ENCODE data around the gene RAB28.

Gene RAB28

GRCh38 chr4:13484122-13484748 lies at the start of gene RAB28:
TSS of gene RAB28 (minus strand) at chr4:13484340.
- peak; percentile 82 to 88 for DNase-seq (ENCODE audit: low read depth in 1 of 2, low spot score in 1 of 2)

GRCh38 chr4:13531625-13531998 lies 47.5 kb upstream of the RAB28 start:
- no peak for DNase-seq (ENCODE audit: low read depth in 1 of 2, low spot score in 1 of 2)

DNA sequence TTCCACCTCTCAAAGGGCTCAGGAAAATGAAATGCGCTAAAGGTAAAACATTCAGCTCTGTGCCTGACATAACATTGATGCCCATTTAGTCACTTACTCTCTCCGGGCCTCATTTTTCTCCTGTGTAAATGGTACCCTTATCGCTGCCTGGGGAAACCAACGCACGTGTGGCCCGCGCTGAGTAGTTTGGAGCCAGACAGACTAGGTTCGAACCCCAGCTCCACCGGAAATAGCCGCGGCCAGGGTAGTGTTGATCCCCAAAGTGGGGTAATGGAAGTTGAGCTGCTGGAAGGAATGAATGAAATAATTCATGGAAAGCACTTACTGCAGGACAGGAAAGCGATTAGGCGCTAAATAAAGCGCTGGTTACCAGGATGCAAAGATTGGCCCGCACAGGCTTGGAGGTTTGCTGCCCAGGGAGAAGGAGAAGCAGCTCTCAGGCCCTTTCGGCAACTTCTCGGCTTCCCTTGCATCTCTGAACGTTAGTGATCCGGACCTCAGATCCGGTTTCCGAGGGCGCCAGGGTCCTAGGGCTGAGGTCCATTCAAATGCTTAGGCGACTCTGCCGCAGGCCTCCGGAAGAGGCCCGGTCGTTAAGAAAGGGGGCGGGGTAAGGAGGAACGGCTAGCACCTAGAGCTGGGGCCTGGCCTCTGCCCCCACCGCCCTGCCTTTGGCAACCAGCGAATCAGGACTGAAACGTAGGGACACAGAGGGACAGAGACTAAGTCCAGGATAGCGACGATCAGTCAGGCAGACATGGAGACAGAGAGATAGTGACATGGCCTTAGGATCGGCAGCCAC lies 46.9 kb upstream of the RAB28 start:
- no peak for DNase-seq (ENCODE audit: low read depth in 1 of 2, low spot score in 1 of 2)

GRCh38 chr4:13529128-13529919 lies 45.2 kb upstream of the RAB28 start:
- no peak for DNase-seq (ENCODE audit: low read depth in 1 of 2, low spot score in 1 of 2)

- no peak for DNase-seq (ENCODE audit: low read depth in 1 of 2, low spot score in 1 of 2)
These were observed 44.6 kb upstream of the RAB28 start for GRCh38 chr4:13528821-13529127.

- DNase-seq (ENCODE audit: low read depth in 1 of 2, low spot score in 1 of 2) = no peak
These were observed 44.1 kb upstream of the RAB28 start for GRCh38 chr4:13527981-13528820.

DNA sequence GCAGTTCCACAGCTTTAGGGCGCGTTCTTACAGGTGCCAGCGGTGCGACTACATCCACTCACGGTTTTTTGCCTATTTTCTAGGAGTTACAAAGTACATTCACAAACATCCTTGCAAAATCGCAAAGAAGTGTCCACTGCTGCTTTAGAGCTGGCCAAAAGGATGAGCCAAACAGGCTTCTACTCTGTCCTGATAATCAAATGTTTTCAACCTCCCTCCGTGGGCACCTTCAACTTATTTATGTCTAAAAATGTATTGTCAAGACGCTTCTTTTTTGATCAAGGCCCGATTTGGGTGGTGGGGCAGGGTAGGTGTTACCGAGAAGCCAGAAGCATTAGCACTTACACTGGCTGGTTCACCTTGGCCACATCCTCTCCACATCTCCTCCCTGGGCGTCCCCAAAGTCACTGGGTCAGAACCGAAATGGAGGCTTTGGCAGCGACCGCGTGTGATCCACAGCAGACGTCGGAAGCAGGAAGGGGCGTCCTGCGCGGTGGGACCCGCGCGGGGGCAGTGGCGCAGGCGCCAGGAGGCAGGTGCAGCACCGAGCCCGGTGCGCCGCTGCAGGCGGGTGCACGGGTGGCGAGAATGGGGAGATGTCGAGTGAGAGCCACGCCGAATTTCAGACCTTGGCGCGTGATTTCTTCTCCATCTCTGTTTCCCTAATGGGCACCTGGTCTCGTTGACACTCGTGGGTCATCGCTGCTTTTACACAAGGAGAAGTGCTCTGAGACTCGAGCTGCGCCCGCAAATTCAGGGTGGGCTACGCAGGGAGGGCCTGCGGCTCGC lies 43.2 kb upstream of the RAB28 start:
- DNase-seq (ENCODE audit: low read depth in 1 of 2, low spot score in 1 of 2) = no peak

DNA sequence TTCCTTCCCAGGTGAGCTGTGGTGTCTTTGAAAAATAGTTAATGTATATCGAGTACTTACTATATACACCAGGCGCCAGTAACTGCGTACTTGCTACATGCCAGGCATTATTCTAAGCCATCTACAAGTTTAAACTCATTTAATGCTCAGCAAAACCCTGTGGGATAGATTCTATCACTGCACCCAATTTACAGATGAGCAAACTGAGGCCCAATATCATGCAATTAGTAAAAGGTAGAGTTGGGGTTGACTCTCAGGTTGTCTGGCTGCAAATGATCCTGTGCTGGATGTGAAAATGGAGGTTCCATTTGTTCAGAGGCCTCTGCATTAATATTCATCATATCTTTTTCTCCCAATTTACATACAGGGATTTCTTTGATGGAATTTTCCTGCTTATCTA lies 42.5 kb upstream of the RAB28 start:
- no peak for DNase-seq (ENCODE audit: low read depth in 1 of 2, low spot score in 1 of 2)

DNA sequence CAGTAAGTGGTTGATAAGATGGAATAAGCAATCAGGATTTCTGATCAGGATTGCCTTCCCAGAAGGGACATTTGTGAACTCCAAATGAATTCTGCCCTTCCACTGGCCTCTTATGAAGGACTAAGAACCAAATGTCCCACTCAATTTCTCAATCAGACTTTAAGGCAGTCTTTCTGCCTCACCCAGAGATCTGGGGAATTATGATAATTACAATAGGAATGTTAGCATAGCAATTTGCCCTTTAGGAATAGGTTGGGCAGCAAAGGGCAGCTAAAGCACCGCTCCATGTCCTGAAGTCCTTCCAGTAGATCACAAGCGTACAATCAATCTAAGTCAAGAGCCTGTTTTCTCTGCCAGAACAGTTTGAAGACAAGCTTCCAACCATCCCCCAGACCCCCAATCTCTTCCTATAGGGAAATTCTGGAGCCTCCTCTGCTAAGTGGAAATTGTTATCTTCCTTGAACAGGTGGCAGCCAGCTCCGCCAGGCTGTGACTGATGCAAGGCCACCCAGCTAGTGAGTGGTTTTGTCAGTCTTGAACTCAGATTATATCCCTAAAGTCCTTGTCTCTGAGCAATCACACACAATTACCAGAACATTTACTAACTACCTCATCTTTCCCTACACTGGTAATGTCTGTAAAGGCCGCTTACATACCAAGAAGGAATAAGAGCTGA lies 41.6 kb upstream of the RAB28 start:
- DNase-seq (ENCODE audit: low read depth in 1 of 2, low spot score in 1 of 2) = no peak

DNA sequence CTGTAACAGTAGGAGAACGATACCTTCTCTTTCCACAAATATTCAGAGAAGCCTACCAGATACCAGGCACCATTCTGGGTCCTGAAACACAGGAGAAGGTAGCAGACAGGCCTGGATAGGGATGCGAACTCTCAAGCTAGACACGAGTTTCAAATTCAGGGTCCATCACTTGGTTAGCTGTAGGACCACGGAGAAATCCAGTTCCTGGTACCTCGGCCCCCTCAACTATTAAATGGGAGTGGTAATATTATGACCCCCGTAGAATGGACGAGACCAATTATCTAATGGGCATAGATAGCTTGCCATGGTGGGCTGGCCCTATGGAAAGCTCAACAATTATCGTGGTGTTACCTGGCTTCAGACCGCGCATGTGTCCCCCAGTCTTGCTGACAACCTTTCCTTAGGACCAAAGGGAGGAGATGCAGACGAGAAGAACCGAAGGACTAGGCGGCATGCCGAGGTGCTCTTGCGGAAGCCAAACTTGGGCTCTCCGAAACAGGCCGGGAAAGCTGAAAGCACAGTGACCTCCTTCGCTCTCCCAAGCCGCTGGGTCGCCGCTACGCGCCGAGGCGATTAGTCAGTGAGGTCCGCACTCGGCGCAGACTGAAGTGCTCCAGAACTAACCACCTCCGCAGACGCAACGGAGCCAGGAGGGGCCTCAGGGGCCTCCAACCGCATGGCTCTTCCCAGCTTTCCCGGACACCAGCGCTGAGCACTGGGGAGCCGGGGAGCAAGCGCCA lies 40.5 kb upstream of the RAB28 start:
- DNase-seq (ENCODE audit: low read depth in 1 of 2, low spot score in 1 of 2) = no peak

DNA sequence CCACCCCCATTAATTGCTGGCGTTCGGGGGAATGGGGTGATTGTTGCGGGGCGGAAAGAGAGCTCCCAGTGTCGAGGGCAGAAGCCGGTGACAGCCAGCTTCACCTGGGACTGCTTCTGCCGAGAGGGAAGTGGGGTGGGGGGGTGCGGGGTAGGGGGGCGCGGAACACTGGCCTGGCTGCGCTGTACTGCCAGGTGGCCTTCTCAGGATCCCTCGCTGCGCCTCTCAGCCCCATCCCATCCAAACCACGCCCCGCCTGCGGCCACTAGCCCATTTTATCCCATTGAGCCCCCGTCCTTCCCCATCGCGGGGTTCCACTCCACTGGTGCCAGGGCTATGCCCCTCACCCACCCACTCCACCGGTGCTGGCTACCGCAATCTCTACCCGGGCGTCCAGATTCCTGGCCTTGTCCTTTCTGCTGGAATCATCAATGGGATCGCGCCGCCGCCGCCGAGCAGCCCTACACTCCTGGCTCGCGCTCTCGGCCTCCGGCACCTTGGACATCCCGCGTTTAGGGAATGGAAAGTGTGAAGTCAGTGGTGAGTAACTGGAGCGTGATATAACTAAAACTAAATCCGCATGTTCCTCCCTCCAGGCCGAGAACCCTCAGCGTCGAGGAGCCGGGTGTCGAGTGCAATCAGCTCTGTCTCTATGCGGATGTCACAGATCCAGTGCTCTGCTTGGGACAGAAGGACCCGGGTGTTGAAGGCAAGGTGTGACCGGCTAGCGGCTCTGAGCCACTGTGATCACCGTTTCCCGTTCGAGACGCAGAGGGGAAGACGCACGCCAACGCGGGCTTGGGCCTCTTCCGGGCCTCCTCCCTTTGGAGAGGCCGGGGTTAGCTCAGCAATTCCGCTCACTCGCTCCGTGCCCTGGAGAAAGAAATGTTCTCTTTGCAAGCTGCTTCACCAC lies 39.7 kb upstream of the RAB28 start:
- DNase-seq (ENCODE audit: low read depth in 1 of 2, low spot score in 1 of 2) = no peak

GRCh38 chr4:13523105-13523477 lies 39.0 kb upstream of the RAB28 start:
- DNase-seq (ENCODE audit: low read depth in 1 of 2, low spot score in 1 of 2) = no peak

DNA sequence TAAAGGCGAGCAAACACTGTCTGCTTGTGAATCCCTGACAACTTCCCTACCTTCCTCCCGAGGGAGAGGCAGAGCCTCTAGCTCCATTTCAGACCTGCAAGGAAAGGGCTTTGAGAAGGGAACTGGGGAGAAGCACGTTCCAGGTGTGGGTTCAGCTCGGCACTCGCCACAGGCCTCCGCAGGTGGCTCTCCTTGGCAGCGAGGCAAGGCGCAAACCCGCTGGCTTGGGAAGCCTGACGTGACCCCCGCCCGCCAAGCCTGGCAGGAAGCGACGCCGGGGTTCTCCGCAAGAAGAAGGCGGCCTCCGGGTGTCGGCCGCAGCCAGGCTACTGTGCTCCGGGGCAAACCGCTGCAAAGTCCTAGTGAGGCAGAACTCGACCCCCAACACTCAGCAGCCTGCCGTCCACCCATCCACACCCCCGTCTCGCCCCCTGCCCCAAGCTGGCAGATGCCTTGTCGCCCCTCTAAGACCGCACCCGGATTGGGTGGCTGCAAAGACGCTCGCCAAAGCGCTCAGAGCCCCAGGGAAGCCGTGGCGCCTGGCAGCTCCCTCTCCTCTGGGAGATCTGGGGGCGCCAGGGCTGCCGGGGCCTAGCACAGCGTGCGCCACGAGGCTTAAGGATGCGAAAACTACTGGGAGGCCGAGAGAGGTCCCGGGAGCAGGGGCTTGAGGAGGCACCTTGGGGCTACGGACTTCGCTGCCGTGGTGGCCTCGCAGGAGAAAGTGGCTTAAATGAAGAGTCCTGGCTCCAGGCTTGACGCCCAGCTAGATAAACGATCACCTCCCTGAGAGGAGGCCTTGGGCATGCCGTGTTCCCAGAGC lies 38.4 kb upstream of the RAB28 start:
- DNase-seq (ENCODE audit: low read depth in 1 of 2, low spot score in 1 of 2) = no peak

DNA sequence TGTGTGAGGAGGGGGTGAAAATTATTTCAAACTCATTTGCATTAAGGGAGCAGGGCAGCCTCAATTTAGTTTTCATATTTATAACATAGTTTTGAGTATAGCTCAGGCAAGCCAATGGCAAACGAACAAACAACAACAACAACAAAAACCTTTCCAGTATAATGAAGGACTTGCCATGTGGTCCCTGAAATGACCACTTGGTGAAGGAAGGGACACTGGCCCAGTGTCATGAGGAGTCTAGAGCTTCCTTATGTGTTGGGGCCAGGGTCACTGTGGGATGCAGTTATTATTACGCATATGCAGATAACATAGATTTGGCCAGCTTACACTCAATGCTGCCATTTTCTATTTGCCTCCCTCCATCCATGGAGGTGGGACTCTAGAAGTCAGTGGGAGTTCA lies 36.9 kb upstream of the RAB28 start:
- no peak for DNase-seq (ENCODE audit: low read depth in 1 of 2, low spot score in 1 of 2)

DNA sequence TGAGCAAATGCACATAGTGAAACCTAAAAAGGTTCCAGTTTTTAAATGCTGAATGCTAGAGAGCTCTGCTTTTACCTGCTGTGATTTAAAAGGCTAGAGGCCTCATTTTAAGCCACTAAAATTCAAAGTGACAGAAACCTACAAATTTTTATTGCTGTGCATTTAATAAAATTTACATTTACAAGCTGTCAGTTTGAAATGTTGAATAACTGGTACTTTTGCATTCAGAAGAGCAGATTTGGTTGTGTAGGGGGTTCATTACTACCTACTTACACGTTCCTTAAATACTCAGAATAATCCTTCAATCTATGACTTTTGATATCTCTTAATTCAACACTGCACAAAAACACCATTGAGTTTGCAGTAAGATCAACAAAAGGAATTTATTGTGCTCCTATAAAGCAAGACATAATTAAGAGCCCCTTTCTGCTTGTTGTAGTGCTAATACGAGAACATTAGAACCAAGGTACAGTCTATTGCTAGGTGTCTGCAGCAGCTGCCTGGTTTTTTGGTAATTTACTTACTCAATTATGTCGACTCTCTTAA lies 32.2 kb upstream of the RAB28 start:
- DNase-seq (ENCODE audit: low read depth in 1 of 2, low spot score in 1 of 2) = no peak

- DNase-seq (ENCODE audit: low read depth in 1 of 2, low spot score in 1 of 2) = no peak
These were observed 31.1 kb upstream of the RAB28 start for GRCh38 chr4:13515268-13515667.

DNA sequence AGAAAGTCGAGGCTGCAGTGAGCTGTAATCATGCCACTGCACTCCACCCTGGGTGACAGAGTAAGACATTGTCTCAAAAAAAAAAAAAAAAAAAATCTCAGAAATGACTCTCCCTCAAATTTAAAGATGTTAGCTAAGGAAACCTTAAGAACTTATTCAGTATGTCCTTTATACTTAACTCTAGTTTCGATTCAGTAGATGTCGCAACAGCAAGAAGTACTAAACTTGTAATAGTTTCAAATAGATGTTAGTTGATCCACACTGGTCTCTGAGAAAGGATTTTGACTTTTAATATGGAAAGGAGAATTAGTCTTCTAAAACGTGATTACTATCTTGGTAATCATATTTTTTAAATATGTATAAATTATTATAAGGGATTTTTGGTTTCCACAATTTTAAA lies 30.6 kb upstream of the RAB28 start:
- no peak for DNase-seq (ENCODE audit: low read depth in 1 of 2, low spot score in 1 of 2)

Data from activated CD4-positive, alpha-beta T cell treated with anti-CD3 and anti-CD28 coated beads, Interleukin-2, amount 50 U/mL, for 24 hours (primary cell).